Spleen (tissue), 11 donors: ENCODE results near the gene DCP1A. TPM values are rescaled to one million over a fixed set of nuclear protein-coding genes. Genes with fewer than 3 reads are reported as not detected.

Source experiments
- DNase-seq: peaks from one replicate; pipeline ENCODE4 v3.0.0-alpha.2; 2020
- H3K27ac ChIP-seq, 8 donors: fragments of 200-600 bp; sonication (generic) in 7 of 8; 1 replicate in 4 of 8; 2 replicates in 4 of 8; pipeline versions ENCODE4 v1.5.0 to v1.8.0; 2016 to 2021; ENCODE audit warnings: inconsistent platforms in 4 of 8, mild to moderate bottlenecking in 4 of 8, moderate library complexity in 1 of 8
- H3K27me3 ChIP-seq, 7 donors: fragments of 200-600 bp; sonication (generic) in 6 of 7; replicated peaks in 1 of 7; 1 replicate in 4 of 7; 2 replicates in 3 of 7; pipeline versions ENCODE4 v1.5.0 to v1.8.0; 2016 to 2021; ENCODE audit warnings: inconsistent platforms in 3 of 7, mild to moderate bottlenecking in 1 of 7
- H3K36me3 ChIP-seq, 6 donors: fragments of 200-600 bp; sonication (generic) in 5 of 6; 1 replicate in 4 of 6; 2 replicates in 2 of 6; pipeline versions ENCODE4 v1.5.0 to v1.8.0; 2016 to 2021; ENCODE audit warnings: inconsistent platforms in 2 of 6
- H3K4me1 ChIP-seq, 6 donors: fragments of 200-600 bp; sonication (generic) in 5 of 6; 1 replicate in 3 of 6; 2 replicates in 3 of 6; pipeline versions ENCODE4 v1.5.0 to v1.8.0; 2016 to 2021; ENCODE audit warnings: inconsistent platforms in 3 of 6
- H3K4me3 ChIP-seq, 8 donors: fragments of 200-600 bp; sonication (generic) in 7 of 8; 1 replicate in 4 of 8; 2 replicates in 4 of 8; pipeline versions ENCODE4 v1.5.0 to v1.8.0; 2016 to 2021; ENCODE audit warnings: inconsistent platforms in 4 of 8, mild to moderate bottlenecking in 4 of 8, moderate library complexity in 2 of 8
- H3K9me3 ChIP-seq, 8 donors: fragments of 200-600 bp; sonication (generic) in 7 of 8; 1 replicate in 4 of 8; 2 replicates in 4 of 8; pipeline versions ENCODE4 v1.5.0 to v1.8.0; 2016 to 2021; ENCODE audit warnings: inconsistent platforms in 4 of 8
- POLR2A ChIP-seq, 3 donors: fragments of 450-650 bp; IDR thresholded peaks; one replicate each; pipeline ENCODE4 v1.5.1; 2017; ENCODE audit warnings: antibody characterized with exemption in 3 of 3, mild to moderate bottlenecking in 1 of 3
- POLR2AphosphoS5 ChIP-seq, 3 donors: sonication (generic); formaldehyde crosslinking; IDR thresholded peaks; one replicate each; pipeline ENCODE4 v1.5.1; 2017; ENCODE audit warnings: antibody characterized with exemption in 3 of 3
- WGBS, 5 donors: extraction: QIAGEN DNeasy Blood & Tissue Kit in 3 of 5; methylation state at CpG; one replicate each; pipeline versions ENCODE4 v1.1.5 to v1.1.7; 2013 to 2018; 5-methylcytosine and 5-hydroxymethylcytosine counted together
- intact Hi-C: fragments of 100-400 bp; cut with DNase I; formaldehyde crosslinking; loops from one replicate; pipeline ENCODE4 v1.15.0; 2023; ENCODE audit warnings: low total_unique reads
- polyA plus RNA-seq, 3 donors: library from polyadenylated mRNA; stranded (reverse); fragments of 200-250 nt; gene quantifications; one replicate each; pipeline ENCODE4 v1.2.1, GENCODE V29; 2013
- total RNA-seq, 7 donors: library from RNA; depleted of rRNA in 3 of 7; stranded (reverse); fragments of >200 nt in 3 of 7; fragmentation: NEBNext Ultra II Directional in 4 of 7; extraction: Animal tissue kit (Norgen Biotek cat#: 25700) in 4 of 7; gene quantifications; one replicate each; pipeline versions ENCODE4 v1.1.0 to v1.2.1, GENCODE V29; 2016 to 2021
- TF ChIP-seq, protein P1 (sequence below), 11 experiments: fragments of 200-600 bp in 7 of 11; fragments of 450-650 bp in 4 of 11; sonication (generic) in 4 of 11; IDR thresholded peaks in 8 of 11; conservative IDR thresholded peaks in 3 of 11; 1 replicate in 7 of 11; 2 replicates in 4 of 11; pipeline versions ENCODE4 v1.4.0 to v1.8.0; 2016 to 2021; ENCODE audit warnings: antibody characterized with exemption in 11 of 11, inconsistent platforms in 4 of 11, mild to moderate bottlenecking in 1 of 11
- donor health status: healthy with polysubstance abuse.
- donor health status: DM: no; HTN: no; CAD: no; lungs with moderate emphysema.
- donor health status: DM: no; HTN: no; CAD: no.
- donor health status: Bipolar disorder and iron deficiency.
- donor health status: healthy.
- donor health status: DM: no; HTN: no; CAD: no.
- donor health status: DM: yes; HTN: yes; CAD: no.

Gene DCP1A
- total and polyA plus RNA-seq, 10 donors, result 4.0 to 28.1 (median 23.3) TPM

DNA sequence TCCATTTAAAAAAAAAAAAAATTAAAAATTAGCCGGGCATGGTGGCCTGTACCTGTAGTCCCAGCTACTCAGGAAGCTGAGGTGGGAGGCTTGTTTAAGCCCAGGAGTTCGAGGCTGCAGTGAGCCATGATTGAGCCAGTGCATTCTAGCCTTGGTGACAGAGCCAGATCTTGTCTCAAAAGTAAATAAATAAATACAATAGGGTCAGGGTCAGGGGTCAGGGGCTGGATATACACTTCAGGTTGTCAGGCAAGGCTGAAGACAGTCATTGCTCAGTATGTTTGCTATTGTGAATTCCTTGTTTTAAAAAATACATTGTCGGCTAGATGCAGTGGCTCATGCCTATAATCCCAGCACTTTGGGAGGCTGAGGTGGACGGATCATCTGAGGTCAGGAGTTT is 83.4 kb downstream of the DCP1A start:
- no peak for DNase-seq
- H3K4me3 ChIP-seq, result no peak overlapping the region

DNA sequence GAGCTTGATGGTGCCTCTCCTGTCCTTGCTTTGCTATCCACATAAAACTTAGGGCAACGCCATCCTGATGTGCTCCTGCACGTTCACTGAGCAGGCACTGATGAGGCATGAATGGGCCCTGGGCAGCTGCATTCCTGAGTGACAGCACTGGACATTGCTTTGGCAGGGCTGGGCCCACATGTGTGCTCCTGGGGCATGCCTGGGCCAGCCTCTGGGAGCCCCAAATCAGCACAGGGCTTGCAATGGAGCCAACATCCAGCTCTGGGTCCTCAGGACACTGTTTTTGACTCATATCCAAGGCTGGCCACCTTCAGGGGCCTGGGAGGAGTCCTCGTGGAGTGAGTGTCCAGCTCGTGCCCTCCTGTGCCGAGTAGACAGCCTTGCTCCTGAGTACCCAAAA is 85.6 kb downstream of the DCP1A start:
- no peak overlapping the region for H3K4me3 ChIP-seq
- peak; percentile 58 for DNase-seq
- 77 to 87% (median 85%) methylated on average over 5 of the region's 5 CpGs for WGBS, 5 donors
- H3K9me3 ChIP-seq, result no peaks in the 10 kb centered on the region
- no peaks in the 10 kb centered on the region for H3K36me3 ChIP-seq
- no peaks in the 10 kb centered on the region for H3K27me3 ChIP-seq
- H3K27ac ChIP-seq, result peak overlapping the region in 4 of 8 donors; percentile 15 to 73 (median 58)
- TF ChIP-seq POLR2A (IDR thresholded peaks at IDR 0.05) (no peak), POLR2AphosphoS5 (IDR thresholded peaks at IDR 0.05) (no peak)
- TF ChIP-seq, protein P1, sequence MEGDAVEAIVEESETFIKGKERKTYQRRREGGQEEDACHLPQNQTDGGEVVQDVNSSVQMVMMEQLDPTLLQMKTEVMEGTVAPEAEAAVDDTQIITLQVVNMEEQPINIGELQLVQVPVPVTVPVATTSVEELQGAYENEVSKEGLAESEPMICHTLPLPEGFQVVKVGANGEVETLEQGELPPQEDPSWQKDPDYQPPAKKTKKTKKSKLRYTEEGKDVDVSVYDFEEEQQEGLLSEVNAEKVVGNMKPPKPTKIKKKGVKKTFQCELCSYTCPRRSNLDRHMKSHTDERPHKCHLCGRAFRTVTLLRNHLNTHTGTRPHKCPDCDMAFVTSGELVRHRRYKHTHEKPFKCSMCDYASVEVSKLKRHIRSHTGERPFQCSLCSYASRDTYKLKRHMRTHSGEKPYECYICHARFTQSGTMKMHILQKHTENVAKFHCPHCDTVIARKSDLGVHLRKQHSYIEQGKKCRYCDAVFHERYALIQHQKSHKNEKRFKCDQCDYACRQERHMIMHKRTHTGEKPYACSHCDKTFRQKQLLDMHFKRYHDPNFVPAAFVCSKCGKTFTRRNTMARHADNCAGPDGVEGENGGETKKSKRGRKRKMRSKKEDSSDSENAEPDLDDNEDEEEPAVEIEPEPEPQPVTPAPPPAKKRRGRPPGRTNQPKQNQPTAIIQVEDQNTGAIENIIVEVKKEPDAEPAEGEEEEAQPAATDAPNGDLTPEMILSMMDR (IDR thresholded peaks at IDR 0.05 in 8 of 11, conservative IDR thresholded peaks at IDR 0.05 in 3 of 11), result no peak
- intact Hi-C loops, result no loop called here
- peaks cover 0 to 15% (median 0%) of the 10 kb centered on the region in 6 donors for H3K4me1 ChIP-seq

More for the DNA sequence above, 83.4 kb downstream of the DCP1A start:
- peaks cover 0 to 16% (median 0%) of the 10 kb centered on the region in 6 donors for H3K4me1 ChIP-seq
- no peaks in the 10 kb centered on the region for H3K27me3 ChIP-seq
- H3K36me3 ChIP-seq, result no peaks in the 10 kb centered on the region
- TF ChIP-seq POLR2AphosphoS5 (IDR thresholded peaks at IDR 0.05) (no peak), POLR2A (IDR thresholded peaks at IDR 0.05) (no peak)
- TF ChIP-seq, protein P1 (IDR thresholded peaks at IDR 0.05 in 8 of 11, conservative IDR thresholded peaks at IDR 0.05 in 3 of 11), result no peak
- H3K9me3 ChIP-seq, result no peaks in the 10 kb centered on the region
- no peak overlapping the region for H3K27ac ChIP-seq
- intact Hi-C loops, result no loop called here
- WGBS, 5 donors, result 84 to 88% (median 85%) methylated on average over 4 of the region's 4 CpGs

DNA sequence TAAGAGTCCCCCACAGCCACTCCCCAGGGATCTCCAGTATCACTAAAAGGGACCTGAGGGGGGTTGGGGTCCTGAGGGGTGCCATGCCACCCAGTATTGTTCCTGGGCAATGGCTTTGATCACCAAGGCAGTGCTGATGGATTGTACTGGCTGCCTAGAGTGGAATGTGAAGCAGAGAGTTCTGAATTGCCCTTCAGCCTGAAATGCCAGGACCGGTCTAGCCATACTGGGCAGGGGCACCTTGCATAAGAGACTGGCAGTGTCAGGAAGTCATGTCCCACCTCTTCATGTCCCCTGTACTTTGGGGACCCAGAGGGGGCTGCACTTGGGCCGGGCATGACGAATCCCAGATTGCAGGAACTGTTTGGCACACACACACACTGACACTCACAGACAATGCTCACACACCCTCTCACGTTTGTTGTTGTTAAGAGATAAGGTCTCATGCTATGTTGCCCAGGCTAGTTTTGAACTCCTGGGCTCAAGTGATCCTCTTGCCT is 87.0 kb downstream of the DCP1A start:
- H3K27ac ChIP-seq, result no peak overlapping the region

More for the DNA sequence above, 87.0 kb downstream of the DCP1A start:
- H3K36me3 ChIP-seq, result no peaks in the 10 kb centered on the region
- TF ChIP-seq, protein P1 (IDR thresholded peaks at IDR 0.05 in 8 of 11, conservative IDR thresholded peaks at IDR 0.05 in 3 of 11), result no peak
- TF ChIP-seq POLR2AphosphoS5 (IDR thresholded peaks at IDR 0.05) (no peak), POLR2A (IDR thresholded peaks at IDR 0.05) (no peak)
- DNase-seq, result no peak
- H3K4me3 ChIP-seq, result no peak overlapping the region
- intact Hi-C loops, result no loop called here
- no peaks in the 10 kb centered on the region for H3K27me3 ChIP-seq
- WGBS, 5 donors, result 60 to 90% (median 81%) methylated on average over 1 to 4 of the region's 4 CpGs
- no peaks in the 10 kb centered on the region for H3K9me3 ChIP-seq
- peaks cover 0 to 24% (median 7%) of the 10 kb centered on the region in 6 donors for H3K4me1 ChIP-seq
